Spleen (tissue), 13 donors: ENCODE measurements around the gene SNCG. TPM values are rescaled to one million over a fixed set of nuclear protein-coding genes. Genes with fewer than 3 reads are reported as not detected.

Source experiments
- DNase-seq: peaks from one replicate; pipeline ENCODE4 v3.0.0-alpha.2; 2020
- H3K27ac ChIP-seq, 8 donors: fragments of 200-600 bp; sonication (generic) in 7 of 8; 1 replicate in 4 of 8; 2 replicates in 4 of 8; pipeline versions ENCODE4 v1.5.0 to v1.8.0; 2016 to 2021; ENCODE audit warnings: inconsistent platforms in 4 of 8, mild to moderate bottlenecking in 4 of 8, moderate library complexity in 1 of 8
- H3K27me3 ChIP-seq, 7 donors: fragments of 200-600 bp; sonication (generic) in 6 of 7; replicated peaks in 1 of 7; 1 replicate in 4 of 7; 2 replicates in 3 of 7; pipeline versions ENCODE4 v1.5.0 to v1.8.0; 2016 to 2021; ENCODE audit warnings: inconsistent platforms in 3 of 7, mild to moderate bottlenecking in 1 of 7
- H3K36me3 ChIP-seq, 6 donors: fragments of 200-600 bp; sonication (generic) in 5 of 6; 1 replicate in 4 of 6; 2 replicates in 2 of 6; pipeline versions ENCODE4 v1.5.0 to v1.8.0; 2016 to 2021; ENCODE audit warnings: inconsistent platforms in 2 of 6
- H3K4me1 ChIP-seq, 6 donors: fragments of 200-600 bp; sonication (generic) in 5 of 6; 1 replicate in 3 of 6; 2 replicates in 3 of 6; pipeline versions ENCODE4 v1.5.0 to v1.8.0; 2016 to 2021; ENCODE audit warnings: inconsistent platforms in 3 of 6
- H3K4me3 ChIP-seq, 8 donors: fragments of 200-600 bp; sonication (generic) in 7 of 8; 1 replicate in 4 of 8; 2 replicates in 4 of 8; pipeline versions ENCODE4 v1.5.0 to v1.8.0; 2016 to 2021; ENCODE audit warnings: inconsistent platforms in 4 of 8, mild to moderate bottlenecking in 4 of 8, moderate library complexity in 2 of 8
- H3K9me3 ChIP-seq, 8 donors: fragments of 200-600 bp; sonication (generic) in 7 of 8; 1 replicate in 4 of 8; 2 replicates in 4 of 8; pipeline versions ENCODE4 v1.5.0 to v1.8.0; 2016 to 2021; ENCODE audit warnings: inconsistent platforms in 4 of 8
- POLR2A ChIP-seq, 3 donors: fragments of 450-650 bp; IDR thresholded peaks; one replicate each; pipeline ENCODE4 v1.5.1; 2017; ENCODE audit warnings: antibody characterized with exemption in 3 of 3, mild to moderate bottlenecking in 1 of 3
- POLR2AphosphoS5 ChIP-seq, 3 donors: sonication (generic); formaldehyde crosslinking; IDR thresholded peaks; one replicate each; pipeline ENCODE4 v1.5.1; 2017; ENCODE audit warnings: antibody characterized with exemption in 3 of 3
- WGBS, 5 donors: extraction: QIAGEN DNeasy Blood & Tissue Kit in 3 of 5; methylation state at CpG; one replicate each; pipeline versions ENCODE4 v1.1.5 to v1.1.7; 2013 to 2018; 5-methylcytosine and 5-hydroxymethylcytosine counted together
- intact Hi-C: fragments of 100-400 bp; cut with DNase I; formaldehyde crosslinking; loops from one replicate; pipeline ENCODE4 v1.15.0; 2023; ENCODE audit warnings: low total_unique reads
- long read RNA-seq, 2 donors: transcript quantifications; one replicate each; lab custom pipeline, GENCODE V29; 2026
- polyA plus RNA-seq, 3 donors: library from polyadenylated mRNA; stranded (reverse); fragments of 200-250 nt; gene quantifications; one replicate each; pipeline ENCODE4 v1.2.1, GENCODE V29; 2013
- total RNA-seq, 7 donors: library from RNA; depleted of rRNA in 3 of 7; stranded (reverse); fragments of >200 nt in 3 of 7; fragmentation: NEBNext Ultra II Directional in 4 of 7; extraction: Animal tissue kit (Norgen Biotek cat#: 25700) in 4 of 7; gene quantifications; one replicate each; pipeline versions ENCODE4 v1.1.0 to v1.2.1, GENCODE V29; 2016 to 2021
- TF ChIP-seq, protein P1 (sequence below), 11 experiments: fragments of 200-600 bp in 7 of 11; fragments of 450-650 bp in 4 of 11; sonication (generic) in 4 of 11; IDR thresholded peaks in 8 of 11; conservative IDR thresholded peaks in 3 of 11; 1 replicate in 7 of 11; 2 replicates in 4 of 11; pipeline versions ENCODE4 v1.4.0 to v1.8.0; 2016 to 2021; ENCODE audit warnings: antibody characterized with exemption in 11 of 11, inconsistent platforms in 4 of 11, mild to moderate bottlenecking in 1 of 11
- donor health status: healthy with polysubstance abuse.
- donor health status: DM: no; HTN: no; CAD: no; lungs with moderate emphysema.
- donor health status: DM: no; HTN: no; CAD: no.
- donor health status: Bipolar disorder and iron deficiency.
- donor health status: healthy.
- donor health status: DM: no; HTN: no; CAD: no.
- donor health status: DM: yes; HTN: yes; CAD: no.

Gene SNCG
- 10 to 100 TPM; 19.9 to 83.0 (median 69.4) TPM for total RNA-seq
- polyA plus RNA-seq: 100 to 1,000 TPM in 1 of 3 donors, 10 to 100 TPM in 2; 84.3 to 127 (median 98.9) TPM
- long read RNA-seq, donor 1, partial matches to known transcripts: 0 of 1 reads
- long read RNA-seq, donor 1, other reads (novel, unspliced or antisense): 0 of 1 reads
- long read RNA-seq, donor 2, partial matches to known transcripts: 0 of 5 reads
- long read RNA-seq, donor 2, other reads (novel, unspliced or antisense): 0 of 5 reads

DNA sequence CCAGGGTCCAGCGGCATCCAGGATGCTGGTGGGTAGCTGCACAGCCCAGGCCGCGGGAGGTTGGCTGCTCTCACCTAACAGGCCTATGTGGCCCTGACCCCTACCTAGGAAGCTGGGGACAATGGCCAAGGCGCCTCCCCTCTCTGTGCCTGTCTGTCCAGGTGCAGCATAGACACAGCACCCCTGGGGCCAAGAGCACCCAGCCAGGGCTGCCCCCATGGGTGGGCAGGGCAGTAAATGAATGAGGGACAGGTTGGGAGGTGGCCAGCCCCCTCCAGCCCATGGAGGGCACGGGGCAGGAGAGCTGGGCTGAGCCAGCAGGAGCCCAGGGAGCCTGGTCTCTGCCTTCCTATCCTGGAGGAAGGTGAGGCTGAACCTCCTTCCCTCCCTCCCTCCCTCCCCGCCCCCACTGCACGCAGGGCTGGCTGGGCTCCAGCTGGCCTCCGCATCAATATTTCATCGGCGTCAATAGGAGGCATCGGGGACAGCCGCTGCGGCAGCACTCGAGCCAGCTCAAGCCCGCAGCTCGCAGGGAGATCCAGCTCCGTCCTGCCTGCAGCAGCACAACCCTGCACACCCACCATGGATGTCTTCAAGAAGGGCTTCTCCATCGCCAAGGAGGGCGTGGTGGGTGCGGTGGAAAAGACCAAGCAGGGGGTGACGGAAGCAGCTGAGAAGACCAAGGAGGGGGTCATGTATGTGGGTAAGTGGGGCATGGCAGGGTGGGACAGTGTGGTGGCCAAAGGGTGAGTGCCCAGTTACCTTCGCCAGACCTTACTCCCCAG, at the start of gene SNCG:
TSS of gene SNCG (plus strand) at position 484 of the 785 bp plus-strand sequence. CDS start at position 583, 99 bp downstream.
- Histone ChIP-seq H3K27ac (peak within 1 kb of the TSS; percentile 41 to 87 (median 76)), H3K27me3 (peaks cover 0 to 22% (median 0%) of the 10 kb centered on the region in 7 donors), H3K9me3 (peaks cover 0 to 7% (median 3%) of the 10 kb centered on the region in 8 donors), H3K4me3 (peak within 1 kb of the TSS; percentile 27 to 72 (median 50)), H3K36me3 (peaks cover 0 to 19% (median 0%) of the 10 kb centered on the region in 6 donors), H3K4me1 (peaks cover 8 to 69% (median 43%) of the 10 kb centered on the region in 6 donors)
- peak; percentile 76 for DNase-seq
- 39 to 59% (median 52%) methylated on average over 14 to 22 of the region's 22 CpGs for WGBS, 5 donors
- intact Hi-C loops: no loop called here
- TF ChIP-seq POLR2AphosphoS5 (IDR thresholded peaks at IDR 0.05): peak; percentile 17 to 53 (median 41)
- TF ChIP-seq, protein P1, sequence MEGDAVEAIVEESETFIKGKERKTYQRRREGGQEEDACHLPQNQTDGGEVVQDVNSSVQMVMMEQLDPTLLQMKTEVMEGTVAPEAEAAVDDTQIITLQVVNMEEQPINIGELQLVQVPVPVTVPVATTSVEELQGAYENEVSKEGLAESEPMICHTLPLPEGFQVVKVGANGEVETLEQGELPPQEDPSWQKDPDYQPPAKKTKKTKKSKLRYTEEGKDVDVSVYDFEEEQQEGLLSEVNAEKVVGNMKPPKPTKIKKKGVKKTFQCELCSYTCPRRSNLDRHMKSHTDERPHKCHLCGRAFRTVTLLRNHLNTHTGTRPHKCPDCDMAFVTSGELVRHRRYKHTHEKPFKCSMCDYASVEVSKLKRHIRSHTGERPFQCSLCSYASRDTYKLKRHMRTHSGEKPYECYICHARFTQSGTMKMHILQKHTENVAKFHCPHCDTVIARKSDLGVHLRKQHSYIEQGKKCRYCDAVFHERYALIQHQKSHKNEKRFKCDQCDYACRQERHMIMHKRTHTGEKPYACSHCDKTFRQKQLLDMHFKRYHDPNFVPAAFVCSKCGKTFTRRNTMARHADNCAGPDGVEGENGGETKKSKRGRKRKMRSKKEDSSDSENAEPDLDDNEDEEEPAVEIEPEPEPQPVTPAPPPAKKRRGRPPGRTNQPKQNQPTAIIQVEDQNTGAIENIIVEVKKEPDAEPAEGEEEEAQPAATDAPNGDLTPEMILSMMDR (IDR thresholded peaks at IDR 0.05 in 8 of 11, conservative IDR thresholded peaks at IDR 0.05 in 3 of 11): no peak

DNA sequence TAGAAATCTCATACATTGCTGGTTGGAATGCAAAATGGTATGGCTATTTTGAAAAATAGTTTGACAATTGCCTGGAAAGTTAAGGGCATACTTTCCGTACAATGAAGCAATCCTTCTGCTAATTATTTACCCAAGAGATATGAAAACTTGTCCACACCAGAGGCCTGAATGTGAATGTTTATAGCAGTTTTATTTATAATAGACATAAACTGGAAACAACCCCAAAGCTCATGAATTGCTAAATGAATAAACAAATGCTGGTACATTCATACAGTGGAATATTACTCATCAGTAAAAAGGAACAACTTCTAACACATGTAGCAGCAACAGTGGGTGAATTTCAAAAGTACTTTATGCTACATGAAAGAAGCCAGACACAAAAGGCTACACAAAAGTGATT, 43.7 kb upstream of the SNCG start:
- Histone ChIP-seq H3K9me3 (no peaks in the 10 kb centered on the region), H3K36me3 (peaks cover 0 to 35% (median 0%) of the 10 kb centered on the region in 6 donors), H3K27me3 (no peaks in the 10 kb centered on the region), H3K4me3 (no peak overlapping the region), H3K4me1 (no peaks in the 10 kb centered on the region), H3K27ac (no peak overlapping the region)
- TF ChIP-seq, protein P1 (IDR thresholded peaks at IDR 0.05 in 8 of 11, conservative IDR thresholded peaks at IDR 0.05 in 3 of 11): no peak
- no peak for TF ChIP-seq POLR2A (IDR thresholded peaks at IDR 0.05)
- TF ChIP-seq POLR2AphosphoS5 (IDR thresholded peaks at IDR 0.05): no peak
- DNase-seq: no peak
- 96 to 100% (median 100%) methylated on average over 1 of the region's 1 CpG for WGBS, 5 donors
- intact Hi-C loops: no loop called here

DNA sequence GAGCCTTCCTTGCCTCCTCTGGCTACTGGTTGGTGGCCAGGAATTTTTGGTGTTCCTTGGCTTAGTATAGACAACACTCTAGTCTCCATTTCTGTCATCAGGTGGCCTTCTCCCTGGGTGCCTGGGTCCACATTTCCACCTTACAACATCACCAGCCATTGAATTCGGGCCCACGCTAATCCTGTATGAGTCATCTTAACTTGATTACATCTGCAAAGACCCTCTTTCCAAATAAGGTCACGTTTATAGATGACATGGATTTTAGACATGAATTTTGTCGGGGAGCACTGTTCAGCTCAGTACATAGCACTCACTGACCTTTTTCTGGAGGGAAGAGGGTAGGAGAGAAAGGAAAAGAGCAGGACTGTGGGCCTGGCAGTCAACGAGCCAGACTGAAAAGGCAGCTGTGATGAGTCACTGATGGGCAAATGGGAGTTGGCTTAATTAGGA, 40.4 kb upstream of the SNCG start:
- WGBS, 5 donors: 80 to 85% (median 83%) methylated on average over 5 of the region's 5 CpGs
- no peak overlapping the region for H3K27ac ChIP-seq

More for the DNA sequence above, 40.4 kb upstream of the SNCG start:
- Histone ChIP-seq H3K9me3 (no peaks in the 10 kb centered on the region), H3K27me3 (no peaks in the 10 kb centered on the region), H3K4me1 (no peaks in the 10 kb centered on the region), H3K36me3 (peaks cover 0 to 59% (median 9%) of the 10 kb centered on the region in 6 donors), H3K4me3 (no peak overlapping the region)
- TF ChIP-seq, protein P1 (IDR thresholded peaks at IDR 0.05 in 8 of 11, conservative IDR thresholded peaks at IDR 0.05 in 3 of 11): no peak
- TF ChIP-seq POLR2AphosphoS5 (IDR thresholded peaks at IDR 0.05) (no peak), POLR2A (IDR thresholded peaks at IDR 0.05) (no peak)
- no peak for DNase-seq
- intact Hi-C loops: no loop called here
